ENCODE measurements around the gene FTO.

The FTO gene

DNA sequence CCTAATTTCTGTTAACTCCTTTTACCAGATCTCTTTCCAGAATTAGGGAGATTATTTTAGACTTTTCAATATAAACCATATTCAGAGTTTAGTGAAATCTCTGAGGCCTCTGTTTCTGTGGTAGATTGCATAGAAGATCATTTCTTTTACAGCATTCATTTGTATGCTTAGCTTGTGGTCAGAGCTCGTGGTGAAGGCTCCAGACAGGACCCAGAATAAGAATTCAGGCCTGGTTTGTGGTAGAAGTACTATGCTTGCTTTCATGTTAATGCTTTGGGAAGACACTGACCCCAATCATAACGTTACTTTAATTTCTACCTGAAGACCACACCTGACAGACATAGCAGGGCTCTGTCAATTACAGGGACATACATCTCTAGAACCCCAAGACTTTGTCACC lies 258.1 kb downstream of the FTO start:
- DNase-seq (ENCODE audit: extremely low read depth, low read depth): no peak
- TF ChIP-seq, protein P1, sequence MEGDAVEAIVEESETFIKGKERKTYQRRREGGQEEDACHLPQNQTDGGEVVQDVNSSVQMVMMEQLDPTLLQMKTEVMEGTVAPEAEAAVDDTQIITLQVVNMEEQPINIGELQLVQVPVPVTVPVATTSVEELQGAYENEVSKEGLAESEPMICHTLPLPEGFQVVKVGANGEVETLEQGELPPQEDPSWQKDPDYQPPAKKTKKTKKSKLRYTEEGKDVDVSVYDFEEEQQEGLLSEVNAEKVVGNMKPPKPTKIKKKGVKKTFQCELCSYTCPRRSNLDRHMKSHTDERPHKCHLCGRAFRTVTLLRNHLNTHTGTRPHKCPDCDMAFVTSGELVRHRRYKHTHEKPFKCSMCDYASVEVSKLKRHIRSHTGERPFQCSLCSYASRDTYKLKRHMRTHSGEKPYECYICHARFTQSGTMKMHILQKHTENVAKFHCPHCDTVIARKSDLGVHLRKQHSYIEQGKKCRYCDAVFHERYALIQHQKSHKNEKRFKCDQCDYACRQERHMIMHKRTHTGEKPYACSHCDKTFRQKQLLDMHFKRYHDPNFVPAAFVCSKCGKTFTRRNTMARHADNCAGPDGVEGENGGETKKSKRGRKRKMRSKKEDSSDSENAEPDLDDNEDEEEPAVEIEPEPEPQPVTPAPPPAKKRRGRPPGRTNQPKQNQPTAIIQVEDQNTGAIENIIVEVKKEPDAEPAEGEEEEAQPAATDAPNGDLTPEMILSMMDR (IDR thresholded peaks at IDR 0.05; ENCODE audit: low read depth, low read length, missing control alignments): no peak
- no peak overlapping the region for H3K4me3 ChIP-seq (replicated peaks; ENCODE audit: low read depth, low read length)

DNA sequence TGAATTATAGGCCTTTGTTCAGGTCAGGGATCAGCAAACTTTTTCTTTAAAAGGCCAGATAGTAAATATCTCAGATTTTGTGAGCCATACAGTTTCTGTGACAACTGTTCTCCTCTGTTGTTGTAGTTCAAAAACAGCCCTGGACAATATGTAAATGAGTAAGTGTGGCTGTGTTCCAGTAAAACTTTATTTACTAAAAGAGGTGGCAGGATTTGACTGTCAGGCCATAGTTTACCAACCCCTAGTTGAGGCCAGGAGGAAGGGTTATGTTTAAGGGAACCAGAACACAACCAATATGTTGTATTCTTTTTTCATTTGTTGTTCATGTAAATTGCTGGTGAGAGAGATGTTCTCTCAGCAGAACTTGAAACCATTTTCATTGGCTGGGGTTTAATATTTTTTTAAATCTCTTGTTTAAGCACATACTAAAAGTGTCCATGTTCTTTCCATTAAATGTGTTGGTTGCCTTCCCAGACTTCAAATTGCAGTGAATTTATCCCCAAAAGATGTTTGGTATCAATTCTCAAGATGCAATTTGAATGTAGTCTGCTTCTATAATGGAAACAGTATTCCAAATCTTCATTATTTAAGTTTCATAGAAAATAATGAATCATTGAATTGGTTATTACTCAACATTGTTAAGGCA lies 260.3 kb downstream of the FTO start:
- TF ChIP-seq, protein P1 (IDR thresholded peaks at IDR 0.05; ENCODE audit: low read depth, low read length, missing control alignments): no peak
- H3K4me3 ChIP-seq (replicated peaks; ENCODE audit: low read depth, low read length): no peak overlapping the region
- no peak for DNase-seq (ENCODE audit: extremely low read depth, low read depth)

DNA sequence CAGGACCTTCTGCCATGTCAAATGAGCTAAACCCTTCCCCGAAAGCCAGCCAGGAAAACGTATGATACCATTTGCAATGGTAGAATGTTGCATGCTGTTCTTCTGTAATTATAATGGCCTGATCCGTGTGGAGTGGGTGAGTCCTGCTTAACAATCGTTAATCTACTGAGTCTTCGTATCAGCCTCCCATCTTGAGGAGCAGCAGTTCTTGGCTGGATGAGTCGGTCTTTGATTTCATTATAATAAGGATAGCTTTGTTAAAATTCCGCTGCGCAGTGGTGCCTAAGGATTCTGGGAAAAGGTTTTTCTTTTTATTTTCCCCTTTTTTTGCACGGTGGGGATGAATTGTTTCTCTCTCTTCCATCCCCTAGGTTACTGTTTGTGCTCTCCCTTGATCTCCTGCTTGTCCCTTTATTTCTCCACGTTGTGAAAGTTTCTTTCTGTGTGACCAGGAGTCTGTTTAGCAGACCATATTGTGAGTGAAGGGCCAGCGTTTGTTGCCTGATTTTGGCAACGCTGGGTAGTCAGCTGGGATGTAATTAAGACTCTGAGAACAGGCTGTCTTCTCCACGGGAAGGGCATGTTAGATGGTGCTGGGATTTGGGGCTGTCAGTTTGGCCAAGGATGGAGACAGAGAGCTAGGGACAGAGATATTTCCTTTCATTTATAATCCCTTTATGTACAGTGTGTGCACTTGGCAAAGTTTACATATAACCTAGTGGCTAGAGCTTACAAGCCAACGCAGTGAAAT lies 263.0 kb downstream of the FTO start:
- TF ChIP-seq, protein P1 (IDR thresholded peaks at IDR 0.05; ENCODE audit: low read depth, low read length, missing control alignments): no peak
- H3K4me3 ChIP-seq (replicated peaks; ENCODE audit: low read depth, low read length): no peak overlapping the region

DNA sequence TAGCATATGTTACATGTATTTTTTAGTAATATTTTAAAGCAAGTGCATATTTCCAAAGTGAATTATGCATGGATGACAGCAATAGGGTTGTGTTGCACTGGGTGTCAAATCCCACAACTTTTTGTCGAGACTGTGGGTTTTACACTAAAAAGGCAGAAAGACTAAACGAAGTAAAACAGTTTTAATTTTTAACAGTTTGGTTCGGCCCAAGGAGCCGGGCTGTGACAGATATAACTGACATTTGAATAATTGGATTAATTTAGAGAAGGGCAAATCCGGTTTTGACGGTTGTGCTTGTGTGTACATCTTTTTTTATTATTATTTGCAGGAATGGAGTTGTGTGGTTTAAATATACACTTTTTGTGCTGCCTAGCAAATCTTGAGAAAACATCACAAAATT lies 263.6 kb downstream of the FTO start:
- DNase-seq (ENCODE audit: extremely low read depth, low read depth): no peak
- TF ChIP-seq, protein P1 (IDR thresholded peaks at IDR 0.05; ENCODE audit: low read depth, low read length, missing control alignments): no peak
- no peak overlapping the region for H3K4me3 ChIP-seq (replicated peaks; ENCODE audit: low read depth, low read length)

More for the DNA sequence above, 263.0 kb downstream of the FTO start:
- no peak for DNase-seq (ENCODE audit: extremely low read depth, low read depth)

DNA sequence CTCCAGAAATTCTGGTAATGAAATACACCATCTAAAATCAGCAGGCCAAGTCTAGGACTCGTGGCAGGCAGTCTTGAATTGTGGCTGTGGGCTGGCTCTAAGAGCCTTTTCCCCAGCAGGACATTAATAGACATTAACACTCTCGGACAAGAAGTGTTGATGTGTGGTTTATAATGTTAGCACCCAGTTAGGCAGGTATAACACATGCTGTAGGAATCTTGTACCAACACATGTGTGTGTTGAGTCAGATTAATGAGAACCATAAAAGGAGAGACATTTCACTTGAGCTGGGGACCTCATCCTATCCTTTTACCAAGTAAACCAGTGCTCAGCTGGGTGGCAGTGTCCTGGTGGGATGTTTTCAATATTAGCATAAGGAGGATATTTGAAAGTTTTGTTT lies 264.5 kb downstream of the FTO start:
- DNase-seq (ENCODE audit: extremely low read depth, low read depth): peak; percentile 5
- TF ChIP-seq, protein P1 (IDR thresholded peaks at IDR 0.05; ENCODE audit: low read depth, low read length, missing control alignments): no peak
- H3K4me3 ChIP-seq (replicated peaks; ENCODE audit: low read depth, low read length): no peak overlapping the region

DNA sequence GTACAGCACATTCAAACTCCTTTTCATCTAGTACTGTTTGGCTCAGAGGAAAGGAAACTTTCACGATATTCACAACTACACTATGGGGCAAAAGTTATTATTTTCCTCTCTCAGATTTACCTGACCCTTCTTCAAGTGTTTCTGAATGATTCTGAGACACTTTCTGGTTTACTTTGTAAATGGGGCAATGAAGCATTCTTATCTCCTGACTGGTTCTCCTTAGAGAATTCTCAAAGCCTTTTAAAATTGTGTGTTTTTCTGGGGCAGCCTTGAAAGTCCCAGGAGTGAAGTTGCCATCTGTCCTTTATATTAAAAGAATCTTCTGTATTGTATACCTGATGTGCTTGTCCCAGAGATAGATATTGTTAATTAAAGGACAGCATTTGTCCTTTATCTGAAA lies 264.9 kb downstream of the FTO start:
- TF ChIP-seq, protein P1 (IDR thresholded peaks at IDR 0.05; ENCODE audit: low read depth, low read length, missing control alignments): no peak
- DNase-seq (ENCODE audit: extremely low read depth, low read depth): no peak
- H3K4me3 ChIP-seq (replicated peaks; ENCODE audit: low read depth, low read length): no peak overlapping the region

Measured in HFF-Myc (cell line).